Activated CD8-positive, alpha-beta memory T cell treated with anti-CD3 and anti-CD28 coated beads, Interleukin-2, amount 10 ng/mL, durations not matched to agents 7 days and 5 days (primary cell): ENCODE results near the gene KRT31. TPM values are rescaled to one million over a fixed set of nuclear protein-coding genes. Genes with fewer than 3 reads are reported as not detected.
"Not testable (repeated sequence)": the region's sequence is repeated elsewhere in the genome, so short reads cannot be mapped to it uniquely, and the experiment has no call there.

Experiments
- ATAC-seq: fragments of 150-1000 bp; cut with Tn5 transposase; one replicate; pipeline ENCODE4 v1.10.0; 2021; ENCODE audit warnings: moderate library complexity
- CTCF ChIA-PET: fragments of 350-600 bp; sonication (Branson Sonifier 250); formaldehyde crosslinking; loops from one replicate; lab custom pipeline; 2021; ENCODE audit warnings: antibody characterized with exemption; lab: Charles Lee
- DNase-seq: peaks from one replicate; pipeline ENCODE4 v3.0.0-alpha.2; 2020
- H3K27ac Mint-ChIP-seq: one replicate; pipeline ENCODE4 v1.8.0; 2021; ENCODE audit warnings: mild to moderate bottlenecking, mixed read lengths
- H3K27me3 Mint-ChIP-seq: one replicate; pipeline ENCODE4 v1.8.0; 2021; ENCODE audit warnings: mixed read lengths
- H3K36me3 Mint-ChIP-seq: one replicate; pipeline ENCODE4 v1.8.0; 2021; ENCODE audit warnings: mild to moderate bottlenecking, mixed read lengths
- H3K4me1 Mint-ChIP-seq: one replicate; pipeline ENCODE4 v1.8.0; 2021; ENCODE audit warnings: mixed read lengths
- H3K4me3 Mint-ChIP-seq: one replicate; pipeline ENCODE4 v1.8.0; 2021; ENCODE audit warnings: mild to moderate bottlenecking, moderate library complexity, mixed read lengths
- H3K9me3 Mint-ChIP-seq: one replicate; pipeline ENCODE4 v1.8.0; 2022; ENCODE audit warnings: low read depth, mixed read lengths
- total RNA-seq, 2 experiments: library from RNA; stranded (reverse); gene quantifications; one replicate each; pipeline ENCODE4 v1.2.3, GENCODE V29; 2021

KRT31 gene
- total RNA-seq, 2 experiments from 2014 or later: not detected

GRCh38 chr17:41413982-41414381, 16.6 kb upstream of the KRT31 start:
- ATAC-seq (no peak), DNase-seq (no peak)
- Mint-ChIP-seq H3K36me3 (no peaks in the 10 kb centered on the region), H3K4me3 (no peak overlapping the region), H3K4me1 (peaks cover 2% of the 10 kb centered on the region), H3K9me3 (no peaks in the 10 kb centered on the region), H3K27ac (no peak overlapping the region), H3K27me3 (peaks cover 2% of the 10 kb centered on the region)
- CTCF ChIA-PET: no interaction called here

GRCh38 chr17:41413353-41413957, 16.0 kb upstream of the KRT31 start:
- ATAC-seq (no peak), DNase-seq (no peak)
- Mint-ChIP-seq H3K4me3 (no peak overlapping the region), H3K27me3 (peaks cover 2% of the 10 kb centered on the region), H3K4me1 (peaks cover 3% of the 10 kb centered on the region), H3K27ac (no peak overlapping the region), H3K36me3 (no peaks in the 10 kb centered on the region), H3K9me3 (no peaks in the 10 kb centered on the region)
- CTCF ChIA-PET: interaction anchor here (1.2 kb wide), 1 partner anchor 249 kb away, joined by 3 read pairs; no protein-coding TSS in a partner anchor

- Mint-ChIP-seq H3K36me3 (no peaks in the 10 kb centered on the region), H3K27ac (no peak overlapping the region), H3K4me3 (no peak overlapping the region), H3K9me3 (no peaks in the 10 kb centered on the region), H3K4me1 (peaks cover 3% of the 10 kb centered on the region), H3K27me3 (peaks cover 2% of the 10 kb centered on the region)
- no peak for DNase-seq
- CTCF ChIA-PET: interaction anchor here (1.5 kb wide), 1 partner anchor 12 kb away, joined by 3 read pairs; no protein-coding TSS in a partner anchor
- no peak for ATAC-seq
Measured at GRCh38 chr17:41411072-41411840, 13.8 kb upstream of the KRT31 start.

GRCh38 chr17:41407226-41407625, 9.8 kb upstream of the KRT31 start:
- Mint-ChIP-seq H3K9me3 (no peaks in the 10 kb centered on the region), H3K27me3 (peaks cover 2% of the 10 kb centered on the region), H3K27ac (no peak overlapping the region), H3K4me1 (peaks cover 25% of the 10 kb centered on the region), H3K4me3 (no peak overlapping the region), H3K36me3 (no peaks in the 10 kb centered on the region)
- ATAC-seq (no peak), DNase-seq (no peak)
- CTCF ChIA-PET: no interaction called here

- H3K27me3 Mint-ChIP-seq: no peaks in the 10 kb centered on the region
- peaks cover 27% of the 10 kb centered on the region for H3K4me1 Mint-ChIP-seq
- no peak overlapping the region for H3K27ac Mint-ChIP-seq
- no peaks in the 10 kb centered on the region for H3K36me3 Mint-ChIP-seq
- no peak overlapping the region for H3K4me3 Mint-ChIP-seq
- CTCF ChIA-PET: interaction anchor here (2.5 kb wide), 1 partner anchor 257 kb away, joined by 8 read pairs; no protein-coding TSS in a partner anchor
- H3K9me3 Mint-ChIP-seq: no peaks in the 10 kb centered on the region
- DNase-seq (no peak), ATAC-seq (no peak)
Measured at GRCh38 chr17:41406205-41406604, 8.8 kb upstream of the KRT31 start.

- DNase-seq: peak; percentile 62
- Mint-ChIP-seq H3K4me1 (peaks cover 27% of the 10 kb centered on the region), H3K9me3 (no peaks in the 10 kb centered on the region), H3K4me3 (no peak overlapping the region), H3K36me3 (no peaks in the 10 kb centered on the region), H3K27me3 (no peaks in the 10 kb centered on the region), H3K27ac (peak overlapping the region; percentile 15)
- CTCF ChIA-PET: interaction anchor here (0.9 to 2.5 kb wide), 5 partner anchors 75 to 547 kb away, joined by 3 to 8 read pairs (median 4); no protein-coding TSS in a partner anchor
- ATAC-seq: peak; percentile 85
Measured at GRCh38 chr17:41404024-41404671, 6.7 kb upstream of the KRT31 start.

GRCh38 chr17:41403404-41404023, 6.1 kb upstream of the KRT31 start:
- H3K27me3 Mint-ChIP-seq: no peaks in the 10 kb centered on the region
- DNase-seq (no peak), ATAC-seq (peak; percentile 40)
- CTCF ChIA-PET: interaction anchor here (0.8 to 2.5 kb wide), 5 partner anchors 74 to 547 kb away, joined by 3 to 8 read pairs (median 4); no protein-coding TSS in a partner anchor
- peaks cover 24% of the 10 kb centered on the region for H3K4me1 Mint-ChIP-seq
- H3K27ac Mint-ChIP-seq: peak overlapping the region; percentile 13
- H3K9me3 Mint-ChIP-seq: no peaks in the 10 kb centered on the region
- no peaks in the 10 kb centered on the region for H3K36me3 Mint-ChIP-seq
- H3K4me3 Mint-ChIP-seq: no peak overlapping the region

GRCh38 chr17:41402161-41402560, 4.8 kb upstream of the KRT31 start:
- DNase-seq (no peak), ATAC-seq (no peak)
- Mint-ChIP-seq H3K27ac (no peak overlapping the region), H3K4me3 (no peak overlapping the region), H3K36me3 (no peaks in the 10 kb centered on the region), H3K4me1 (peaks cover 24% of the 10 kb centered on the region), H3K9me3 (no peaks in the 10 kb centered on the region), H3K27me3 (no peaks in the 10 kb centered on the region)
- CTCF ChIA-PET: no interaction called here

- no peaks in the 10 kb centered on the region for H3K4me1 Mint-ChIP-seq
- ATAC-seq (no peak), DNase-seq (no peak)
- H3K27me3 Mint-ChIP-seq: peaks cover 10% of the 10 kb centered on the region
- no peaks in the 10 kb centered on the region for H3K36me3 Mint-ChIP-seq
- no peak overlapping the region for H3K4me3 Mint-ChIP-seq
- H3K27ac Mint-ChIP-seq: no peak overlapping the region
- CTCF ChIA-PET: no interaction called here
- H3K9me3 Mint-ChIP-seq: no peaks in the 10 kb centered on the region
Measured at GRCh38 chr17:41396340-41396739, 1.1 kb downstream of the KRT31 start.

GRCh38 chr17:41395611-41396010, 1.8 kb downstream of the KRT31 start:
- CTCF ChIA-PET: no interaction called here
- no peak for ATAC-seq
- H3K4me1 Mint-ChIP-seq: no peaks in the 10 kb centered on the region
- no peak for DNase-seq
- no peak overlapping the region for H3K4me3 Mint-ChIP-seq
- no peaks in the 10 kb centered on the region for H3K9me3 Mint-ChIP-seq
- no peaks in the 10 kb centered on the region for H3K36me3 Mint-ChIP-seq
- H3K27ac Mint-ChIP-seq: no peak overlapping the region
- peaks cover 15% of the 10 kb centered on the region for H3K27me3 Mint-ChIP-seq

GRCh38 chr17:41395044-41395443, 2.4 kb downstream of the KRT31 start:
- H3K27me3 Mint-ChIP-seq: peaks cover 19% of the 10 kb centered on the region
- H3K4me3 Mint-ChIP-seq, H3K27ac Mint-ChIP-seq, H3K9me3 Mint-ChIP-seq, DNase-seq, ATAC-seq, H3K36me3 Mint-ChIP-seq, H3K4me1 Mint-ChIP-seq, CTCF ChIA-PET: not testable (repeated sequence)

GRCh38 chr17:41394254-41394996, 3.0 kb downstream of the KRT31 start:
- Mint-ChIP-seq H3K9me3 (no peaks in the 10 kb centered on the region), H3K27ac (no peak overlapping the region), H3K36me3 (no peaks in the 10 kb centered on the region), H3K4me1 (no peaks in the 10 kb centered on the region), H3K4me3 (no peak overlapping the region), H3K27me3 (peaks cover 24% of the 10 kb centered on the region)
- CTCF ChIA-PET: no interaction called here
- DNase-seq: no peak
- no peak for ATAC-seq

GRCh38 chr17:41393826-41394225, 3.6 kb downstream of the KRT31 start:
- DNase-seq (no peak), ATAC-seq (no peak)
- Mint-ChIP-seq H3K4me3 (no peak overlapping the region), H3K4me1 (no peaks in the 10 kb centered on the region), H3K27ac (no peak overlapping the region), H3K36me3 (no peaks in the 10 kb centered on the region), H3K9me3 (no peaks in the 10 kb centered on the region), H3K27me3 (peaks cover 28% of the 10 kb centered on the region)
- CTCF ChIA-PET: no interaction called here
